ENCODE measurements around the gene PCSK5.
A peak's percentile ranks its signal among the peaks of the same experiment; 100 is the strongest.

DNA sequence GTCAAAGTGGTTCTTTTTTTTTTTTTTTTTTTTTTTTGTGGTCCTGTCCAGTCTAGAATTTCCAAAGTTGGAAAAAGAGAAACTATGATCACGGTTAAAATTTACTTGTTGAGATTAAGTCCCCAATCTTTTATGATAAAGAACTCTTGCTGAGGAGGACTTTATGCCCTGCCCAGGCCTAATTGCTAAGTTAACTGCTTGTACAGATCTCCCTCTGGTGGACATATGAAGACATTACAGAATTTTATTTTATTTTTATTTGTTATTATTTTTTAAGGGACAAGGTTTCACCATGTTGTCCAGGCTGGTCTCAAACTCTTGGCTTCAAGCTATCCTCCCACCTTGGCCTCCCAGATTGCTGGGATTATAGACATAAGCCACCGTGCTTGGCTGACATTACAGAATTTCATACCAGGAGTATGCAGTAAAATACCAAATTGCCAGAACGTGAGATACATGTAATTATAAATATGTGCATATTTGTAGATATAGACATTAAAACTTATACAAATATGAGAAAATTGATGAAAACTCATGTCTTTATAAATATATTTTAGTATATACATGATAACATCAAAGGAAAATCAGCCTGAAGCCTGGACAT is 412.6 kb downstream of the PCSK5 start:
- TF ChIP-seq CTCF (IDR thresholded peaks at IDR 0.05) = peak; percentile 76 to 87 (median 80)
- TF ChIP-seq POLR2A (IDR thresholded peaks at IDR 0.05) = no peak

Measured in adrenal gland (tissue), 5 donors.